HCT116 (cell line): ENCODE measurements around the gene SDK1. TPM values are rescaled to one million over a fixed set of nuclear protein-coding genes. Genes with fewer than 3 reads are reported as not detected.

ENCODE experiments used
- ATAC-seq: fragments of 200-7000 bp; cut with Tn5 transposase; 2 replicates; pipeline ENCODE4 v1.9.1; 2020; ENCODE audit warnings: mild to moderate bottlenecking, moderate library complexity
- BruUV-seq: library from RNA; stranded (reverse); fragments of 400-500 nt; replicated peaks from 2 replicates; lab custom pipeline; 2021; lab: Mats Ljungman, UMichigan
- CTCF ChIA-PET: fragments of 300-600 bp; sonication (Branson Sonifier 250); formaldehyde crosslinking; loops from one replicate; lab custom pipeline; 2021; ENCODE audit warnings: antibody characterized with exemption; lab: Charles Lee
- POLR2A ChIA-PET: fragments of 300-600, 350-600 bp; sonication (Branson Sonifier 250); formaldehyde crosslinking; loops from one replicate; lab custom pipeline; 2021; ENCODE audit warnings: antibody characterized with exemption; lab: Charles Lee
- RAD21 ChIA-PET, 2 experiments: fragments of 300-600 bp; sonication (Branson Sonifier 250); formaldehyde crosslinking; loops; one replicate each; lab custom pipeline; 2023; ENCODE audit warnings: low total read pairs in 2 of 2; ENCODE audit not compliant: uncharacterized antibody in 2 of 2, unreplicated experiment in 2 of 2, low non-redundant PET in 1 of 2; lab: Charles Lee
- DNase-seq: peaks from one replicate; pipeline ENCODE4 v3.0.0-alpha.2; 2010; ENCODE audit warnings: low read depth, low spot score
- H2AFZ ChIP-seq: fragments of 200-600 bp; shearing (Covaris generic), sonication (generic); 2 replicates; pipeline ENCODE4 v1.6.1; 2017; ENCODE audit warnings: low read depth, mixed run types, mixed read lengths, antibody characterized with exemption, low read length; ENCODE audit not compliant: poor library complexity, severe bottlenecking
- H3K27ac ChIP-seq: 2 replicates; pipeline ENCODE4 v1.5.1; 2012; ENCODE audit warnings: low read depth, low read length
- H3K27me3 ChIP-seq: fragments of 200-600 bp; sonication (generic); 2 replicates; pipeline ENCODE4 v1.6.1; 2016; ENCODE audit warnings: mixed run types, low read length, mixed read lengths; ENCODE audit not compliant: insufficient read depth
- H3K36me3 ChIP-seq, 2 experiments: fragments of 200-500 bp in 1 of 2; fragments of 200-600 bp in 1 of 2; sonication (Bioruptor generic) in 1 of 2; sonication (generic) in 1 of 2; 2 replicates each; pipeline versions ENCODE4 v1.5.1 to v1.6.1; 2014 to 2016; ENCODE audit warnings: low read length in 2 of 2, inconsistent platforms in 1 of 2, mixed read lengths in 1 of 2, mixed run types in 1 of 2; ENCODE audit not compliant: insufficient read depth in 2 of 2, control insufficient read depth in 1 of 2
- H3K4me1 ChIP-seq, 2 experiments: fragments of 200-600 bp in 1 of 2; sonication (generic) in 1 of 2; 2 replicates each; pipeline versions ENCODE4 v1.5.1 to v1.6.1; 2012 to 2017; ENCODE audit warnings: low read length in 2 of 2, inconsistent platforms in 1 of 2, mild to moderate bottlenecking in 1 of 2, mixed read lengths in 1 of 2, mixed run types in 1 of 2, moderate library complexity in 1 of 2; ENCODE audit not compliant: insufficient read depth in 2 of 2, control insufficient read depth in 1 of 2
- H3K4me2 ChIP-seq: fragments of 200-600 bp; sonication (generic); 2 replicates; pipeline ENCODE4 v1.6.1; 2017; ENCODE audit warnings: mixed run types, low read length, mixed read lengths
- H3K4me3 ChIP-seq, 2 experiments: fragments of 200-600 bp in 1 of 2; sonication (generic) in 1 of 2; replicated peaks in 1 of 2; 2 replicates each; pipeline ENCODE4 v1.5.1; 2011 to 2016; ENCODE audit warnings: low read length in 2 of 2, control low read depth in 1 of 2, low read depth in 1 of 2, mild to moderate bottlenecking in 1 of 2, mixed read lengths in 1 of 2, mixed run types in 1 of 2
- H3K79me2 ChIP-seq: fragments of 200-600 bp; sonication (generic); 2 replicates; pipeline ENCODE4 v1.6.1; 2017; ENCODE audit warnings: mild to moderate bottlenecking, mixed run types, low read length, moderate library complexity, mixed read lengths; ENCODE audit not compliant: insufficient read depth
- H3K9ac ChIP-seq: fragments of 200-600 bp; sonication (generic); 2 replicates; pipeline ENCODE4 v1.6.1; 2016; ENCODE audit warnings: low read length, mixed read lengths
- H3K9me2 ChIP-seq: fragments of 200-600 bp; sonication (generic), shearing (Covaris generic); 2 replicates; pipeline ENCODE4 v1.6.1; 2017; ENCODE audit warnings: mixed run types, mild to moderate bottlenecking, moderate library complexity; ENCODE audit not compliant: insufficient read depth
- H3K9me3 ChIP-seq, 2 experiments: fragments of 200-500 bp in 1 of 2; fragments of 200-600 bp in 1 of 2; sonication (Bioruptor generic) in 1 of 2; sonication (generic) in 1 of 2; 2 replicates each; pipeline ENCODE4 v1.6.1; 2014 to 2017; ENCODE audit warnings: low read length in 2 of 2, mixed read lengths in 2 of 2, inconsistent platforms in 1 of 2, low read depth in 1 of 2, mild to moderate bottlenecking in 1 of 2, mixed run types in 1 of 2, moderate library complexity in 1 of 2; ENCODE audit not compliant: control insufficient read depth in 1 of 2, insufficient read depth in 1 of 2
- H4K20me1 ChIP-seq: fragments of 200-600 bp; sonication (generic), shearing (Covaris generic); 2 replicates; pipeline ENCODE4 v1.6.1; 2017; ENCODE audit warnings: mixed run types, mild to moderate bottlenecking, moderate library complexity; ENCODE audit not compliant: insufficient read depth
- CEBPB ChIP-seq: IDR thresholded peaks from 2 replicates; pipeline ENCODE4 v1.6.1; 2012; ENCODE audit warnings: low read depth
- EGR1 ChIP-seq: IDR thresholded peaks from 2 replicates; pipeline ENCODE4 v1.6.1; 2012; ENCODE audit warnings: low read depth
- ELF1 ChIP-seq: IDR thresholded peaks from 2 replicates; pipeline ENCODE4 v1.6.1; 2012; ENCODE audit warnings: low read depth, borderline replicate concordance
- EZH2phosphoT487 ChIP-seq: fragments of 200-600 bp; IDR thresholded peaks from 2 replicates; pipeline ENCODE4 v1.6.1; 2018; ENCODE audit warnings: antibody characterized with exemption, borderline replicate concordance
- FOSL1 ChIP-seq: IDR thresholded peaks from 2 replicates; pipeline ENCODE4 v1.6.1; 2012; ENCODE audit warnings: low read depth
- JUND ChIP-seq: IDR thresholded peaks from 2 replicates; pipeline ENCODE4 v1.6.1; 2012
- SIN3A ChIP-seq: IDR thresholded peaks from 2 replicates; pipeline ENCODE4 v1.6.1; 2012; ENCODE audit warnings: low read depth
- SP1 ChIP-seq: IDR thresholded peaks from 2 replicates; pipeline ENCODE4 v1.6.1; 2012; ENCODE audit warnings: low read depth
- SRF ChIP-seq: IDR thresholded peaks from 2 replicates; pipeline ENCODE4 v1.6.1; 2012; ENCODE audit warnings: low read depth
- ZFX ChIP-seq: fragments of 450-650 bp; IDR thresholded peaks from 2 replicates; pipeline ENCODE4 v1.6.1; 2017
- intact Hi-C: fragments of 100-400 bp; cut with micrococcal nuclease; formaldehyde crosslinking; loops from 2 replicates; pipeline ENCODE4 v1.10.0; 2022
- total RNA-seq: library from RNA; stranded (reverse); gene quantifications from one replicate; pipeline ENCODE4 v1.2.1, GENCODE V29; 2021; ENCODE audit not compliant: unreplicated experiment
- TF ChIP-seq, protein P1 (sequence below): IDR thresholded peaks from 2 replicates; pipeline ENCODE4 v1.6.1; 2012; ENCODE audit warnings: low read depth
- TF ChIP-seq, protein P2 (sequence below): IDR thresholded peaks from 2 replicates; pipeline ENCODE4 v1.6.1; 2012
- TF ChIP-seq, protein P3 (sequence below), 3 experiments: fragments of 200-600 bp in 1 of 3; sonication (generic) in 1 of 3; IDR thresholded peaks in 2 of 3; conservative IDR thresholded peaks in 1 of 3; 2 replicates each; pipeline ENCODE4 v1.5.1; 2012 to 2017; ENCODE audit warnings: low read depth in 2 of 3, low read length in 2 of 3, antibody characterized with exemption in 1 of 3, borderline replicate concordance in 1 of 3, control low read depth in 1 of 3, mild to moderate bottlenecking in 1 of 3, mixed read lengths in 1 of 3, mixed run types in 1 of 3, moderate library complexity in 1 of 3; ENCODE audit not compliant: insufficient read depth in 1 of 3

SDK1 gene
- total RNA-seq, 1 experiment from 2014 or later = 0.05 TPM

DNA sequence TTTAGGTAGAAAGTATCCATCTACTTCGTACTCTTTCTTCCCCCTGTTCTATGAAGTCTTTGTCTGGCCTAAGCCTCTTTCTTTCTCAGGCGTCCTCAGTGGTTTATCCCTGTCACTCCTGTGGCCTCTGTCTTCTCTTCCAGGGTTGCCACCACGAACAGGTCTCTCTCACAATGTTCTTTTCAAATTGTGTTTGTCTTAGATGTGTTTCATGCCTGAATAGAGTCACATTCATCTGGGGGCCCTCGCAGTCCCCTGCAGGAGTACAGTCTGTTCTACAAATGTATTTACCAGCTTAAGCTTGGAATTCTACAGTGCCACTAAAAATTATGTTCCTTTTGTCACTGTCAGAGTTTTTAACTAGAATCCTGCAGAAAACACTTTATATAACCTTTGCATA, 700.7 kb downstream of the SDK1 start:
- TF ChIP-seq, protein P1, sequence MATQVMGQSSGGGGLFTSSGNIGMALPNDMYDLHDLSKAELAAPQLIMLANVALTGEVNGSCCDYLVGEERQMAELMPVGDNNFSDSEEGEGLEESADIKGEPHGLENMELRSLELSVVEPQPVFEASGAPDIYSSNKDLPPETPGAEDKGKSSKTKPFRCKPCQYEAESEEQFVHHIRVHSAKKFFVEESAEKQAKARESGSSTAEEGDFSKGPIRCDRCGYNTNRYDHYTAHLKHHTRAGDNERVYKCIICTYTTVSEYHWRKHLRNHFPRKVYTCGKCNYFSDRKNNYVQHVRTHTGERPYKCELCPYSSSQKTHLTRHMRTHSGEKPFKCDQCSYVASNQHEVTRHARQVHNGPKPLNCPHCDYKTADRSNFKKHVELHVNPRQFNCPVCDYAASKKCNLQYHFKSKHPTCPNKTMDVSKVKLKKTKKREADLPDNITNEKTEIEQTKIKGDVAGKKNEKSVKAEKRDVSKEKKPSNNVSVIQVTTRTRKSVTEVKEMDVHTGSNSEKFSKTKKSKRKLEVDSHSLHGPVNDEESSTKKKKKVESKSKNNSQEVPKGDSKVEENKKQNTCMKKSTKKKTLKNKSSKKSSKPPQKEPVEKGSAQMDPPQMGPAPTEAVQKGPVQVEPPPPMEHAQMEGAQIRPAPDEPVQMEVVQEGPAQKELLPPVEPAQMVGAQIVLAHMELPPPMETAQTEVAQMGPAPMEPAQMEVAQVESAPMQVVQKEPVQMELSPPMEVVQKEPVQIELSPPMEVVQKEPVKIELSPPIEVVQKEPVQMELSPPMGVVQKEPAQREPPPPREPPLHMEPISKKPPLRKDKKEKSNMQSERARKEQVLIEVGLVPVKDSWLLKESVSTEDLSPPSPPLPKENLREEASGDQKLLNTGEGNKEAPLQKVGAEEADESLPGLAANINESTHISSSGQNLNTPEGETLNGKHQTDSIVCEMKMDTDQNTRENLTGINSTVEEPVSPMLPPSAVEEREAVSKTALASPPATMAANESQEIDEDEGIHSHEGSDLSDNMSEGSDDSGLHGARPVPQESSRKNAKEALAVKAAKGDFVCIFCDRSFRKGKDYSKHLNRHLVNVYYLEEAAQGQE = no peak
- TF ChIP-seq FOSL1 (no peak), ZFX (no peak), ELF1 (no peak), CEBPB (no peak), SIN3A (no peak), SRF (no peak), JUND (no peak), EGR1 (no peak), EZH2phosphoT487 (no peak), SP1 (no peak)
- TF ChIP-seq, protein P2, sequence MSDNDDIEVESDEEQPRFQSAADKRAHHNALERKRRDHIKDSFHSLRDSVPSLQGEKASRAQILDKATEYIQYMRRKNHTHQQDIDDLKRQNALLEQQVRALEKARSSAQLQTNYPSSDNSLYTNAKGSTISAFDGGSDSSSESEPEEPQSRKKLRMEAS = no peak
- TF ChIP-seq, protein P3, sequence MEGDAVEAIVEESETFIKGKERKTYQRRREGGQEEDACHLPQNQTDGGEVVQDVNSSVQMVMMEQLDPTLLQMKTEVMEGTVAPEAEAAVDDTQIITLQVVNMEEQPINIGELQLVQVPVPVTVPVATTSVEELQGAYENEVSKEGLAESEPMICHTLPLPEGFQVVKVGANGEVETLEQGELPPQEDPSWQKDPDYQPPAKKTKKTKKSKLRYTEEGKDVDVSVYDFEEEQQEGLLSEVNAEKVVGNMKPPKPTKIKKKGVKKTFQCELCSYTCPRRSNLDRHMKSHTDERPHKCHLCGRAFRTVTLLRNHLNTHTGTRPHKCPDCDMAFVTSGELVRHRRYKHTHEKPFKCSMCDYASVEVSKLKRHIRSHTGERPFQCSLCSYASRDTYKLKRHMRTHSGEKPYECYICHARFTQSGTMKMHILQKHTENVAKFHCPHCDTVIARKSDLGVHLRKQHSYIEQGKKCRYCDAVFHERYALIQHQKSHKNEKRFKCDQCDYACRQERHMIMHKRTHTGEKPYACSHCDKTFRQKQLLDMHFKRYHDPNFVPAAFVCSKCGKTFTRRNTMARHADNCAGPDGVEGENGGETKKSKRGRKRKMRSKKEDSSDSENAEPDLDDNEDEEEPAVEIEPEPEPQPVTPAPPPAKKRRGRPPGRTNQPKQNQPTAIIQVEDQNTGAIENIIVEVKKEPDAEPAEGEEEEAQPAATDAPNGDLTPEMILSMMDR (IDR thresholded peaks at IDR 0.05 in 2 of 3, conservative IDR thresholded peaks at IDR 0.05 in 1 of 3; ENCODE audit: borderline replicate concordance in 1 of 3, insufficient read depth in 1 of 3, low read depth in 2 of 3, low read length in 2 of 3) = no peak
- TF ChIP-seq, all 23 proteins: peak for 0
- ChIA-PET CTCF (no interaction called here), POLR2A (no interaction called here), RAD21 (no interaction called here)
- H3K9ac ChIP-seq = no peak overlapping the region
- no peaks in the 10 kb centered on the region for H3K9me3 ChIP-seq
- no peaks in the 10 kb centered on the region for H4K20me1 ChIP-seq
- no peaks in the 10 kb centered on the region for H3K9me2 ChIP-seq
- H3K27ac ChIP-seq = no peak overlapping the region
- no peaks in the 10 kb centered on the region for H3K36me3 ChIP-seq
- ATAC-seq (no peak), DNase-seq (no peak)
- intact Hi-C loops = no loop called here
- no peaks in the 10 kb centered on the region for H3K79me2 ChIP-seq
- H2AFZ ChIP-seq = no peak overlapping the region
- H3K4me1 ChIP-seq = no peaks in the 10 kb centered on the region
- peaks cover 28% of the 10 kb centered on the region; the same call in 1 of the 2 replicates for H3K27me3 ChIP-seq
- H3K4me3 ChIP-seq = no peak overlapping the region
- H3K4me2 ChIP-seq = no peak overlapping the region
- BruUV-seq = no TSS peak
